Measurements from ENCODE around the gene ORC3.

Gene ORC3

GRCh38 chr6:87553159-87553765 is 36.7 kb upstream of the ORC3 start:
- no peak for TF ChIP-seq CTCF (IDR thresholded peaks at IDR 0.05; ENCODE audit: insufficient read depth, missing control alignments)
- FAIRE-seq: no peak
- DNase-seq (ENCODE audit: insufficient read length, low spot score): no peak

- TF ChIP-seq CTCF (IDR thresholded peaks at IDR 0.05; ENCODE audit: insufficient read depth, missing control alignments): no peak
- FAIRE-seq (peak; percentile 25), DNase-seq (ENCODE audit: insufficient read length, low spot score) (no peak)
Observed at GRCh38 chr6:87555506-87555905, 34.4 kb upstream of the ORC3 start.

- no peak for FAIRE-seq
- no peak for DNase-seq (ENCODE audit: insufficient read length, low spot score)
- TF ChIP-seq CTCF (IDR thresholded peaks at IDR 0.05; ENCODE audit: insufficient read depth, missing control alignments): no peak
Observed at GRCh38 chr6:87558446-87558845, 31.5 kb upstream of the ORC3 start.

GRCh38 chr6:87561017-87561416 is 28.9 kb upstream of the ORC3 start:
- TF ChIP-seq CTCF (IDR thresholded peaks at IDR 0.05; ENCODE audit: insufficient read depth, missing control alignments): no peak
- FAIRE-seq (no peak), DNase-seq (ENCODE audit: insufficient read length, low spot score) (no peak)

- TF ChIP-seq CTCF (IDR thresholded peaks at IDR 0.05; ENCODE audit: insufficient read depth, missing control alignments): no peak
- DNase-seq (ENCODE audit: insufficient read length, low spot score): no peak
- no peak for FAIRE-seq
Observed at GRCh38 chr6:87572021-87572420, 17.9 kb upstream of the ORC3 start.

GRCh38 chr6:87572883-87573282 is 17.1 kb upstream of the ORC3 start:
- no peak for TF ChIP-seq CTCF (IDR thresholded peaks at IDR 0.05; ENCODE audit: insufficient read depth, missing control alignments)
- DNase-seq (ENCODE audit: insufficient read length, low spot score): no peak
- no peak for FAIRE-seq

GRCh38 chr6:87573307-87574024 is 16.5 kb upstream of the ORC3 start:
- FAIRE-seq (peak; percentile 46), DNase-seq (ENCODE audit: insufficient read length, low spot score) (no peak)
- no peak for TF ChIP-seq CTCF (IDR thresholded peaks at IDR 0.05; ENCODE audit: insufficient read depth, missing control alignments)

All from D721Med (cell line).